Neural crest cell (in vitro differentiated cells): Measurements from ENCODE around the gene PREX1. TPM values are rescaled to one million over a fixed set of nuclear protein-coding genes. Genes with fewer than 3 reads are reported as not detected.

ENCODE experiments used
- DNase-seq: peaks from one replicate; pipeline ENCODE4 v3.0.0; 2021; ENCODE audit warnings: low read depth, mixed read lengths, low spot score
- H3K27ac Mint-ChIP-seq: one replicate; pipeline ENCODE4 v1.8.0; 2021; ENCODE audit warnings: mild to moderate bottlenecking, mixed read lengths; ENCODE audit not compliant: unreplicated experiment
- H3K27me3 Mint-ChIP-seq: 2 replicates; pipeline ENCODE4 v1.8.0; 2021; ENCODE audit warnings: low read depth, mild to moderate bottlenecking, mixed read lengths
- H3K36me3 Mint-ChIP-seq: 2 replicates; pipeline ENCODE4 v1.8.0; 2021; ENCODE audit warnings: low read depth, mild to moderate bottlenecking, mixed read lengths
- H3K4me1 Mint-ChIP-seq: 2 replicates; pipeline ENCODE4 v1.8.0; 2021; ENCODE audit warnings: mixed read lengths
- H3K4me3 Mint-ChIP-seq: one replicate; pipeline ENCODE4 v1.8.0; 2021; ENCODE audit warnings: mild to moderate bottlenecking, mixed read lengths
- H3K9me3 Mint-ChIP-seq: 2 replicates; pipeline ENCODE4 v1.8.0; 2021; ENCODE audit warnings: mixed read lengths
- total RNA-seq: library from RNA; stranded (reverse); gene quantifications from 2 replicates; pipeline ENCODE4 v1.2.1, GENCODE V29; 2021
- TF ChIP-seq, protein P1 (sequence below): fragments of 200-600 bp; sonication (generic); conservative IDR thresholded peaks from 2 replicates; pipeline ENCODE4 v1.5.0; 2021; ENCODE audit warnings: antibody characterized with exemption, mild to moderate bottlenecking

Gene PREX1
- total RNA-seq, 1 donor from 2014 or later: 72.4 TPM

DNA sequence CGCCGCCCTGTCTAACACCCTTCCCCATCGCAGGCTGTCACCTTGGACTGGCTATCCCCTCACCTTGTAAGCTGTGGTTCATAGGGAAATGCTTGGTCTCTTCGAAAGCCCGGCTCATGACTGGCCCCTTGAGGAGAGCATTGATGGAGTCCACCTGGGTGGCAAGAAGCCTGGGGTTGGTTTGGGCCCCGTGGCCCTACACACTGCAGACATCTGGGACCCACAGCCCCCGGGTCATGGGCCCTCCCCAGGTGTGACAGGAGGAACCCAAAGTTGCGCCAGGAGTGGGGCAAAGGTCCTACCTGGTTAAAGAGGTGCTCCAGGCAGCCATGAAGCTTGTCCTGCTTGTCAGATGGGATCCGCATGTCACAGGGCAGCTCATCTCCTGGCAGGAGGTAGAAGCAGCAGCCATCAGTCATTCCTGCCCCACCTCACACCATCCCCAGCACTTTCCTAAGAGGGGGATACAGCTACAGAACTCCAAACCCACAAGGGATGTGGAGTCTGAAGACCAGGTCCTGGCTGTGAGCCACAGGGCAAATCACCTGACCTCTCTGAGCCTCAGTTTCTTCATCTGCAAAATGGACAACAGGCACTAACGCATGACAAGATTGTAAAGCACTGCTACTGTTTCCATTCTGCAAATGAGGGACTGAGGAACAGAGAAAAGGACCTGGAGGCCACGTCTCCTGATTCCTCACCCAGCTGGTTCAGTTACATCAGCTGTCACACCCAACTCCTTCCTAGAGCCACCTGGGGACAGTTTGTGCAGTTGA lies 185.5 kb downstream of the PREX1 start:
- Mint-ChIP-seq H3K27ac (no peak overlapping the region), H3K36me3 (peaks cover 14% of the 10 kb centered on the region), H3K27me3 (no peaks in the 10 kb centered on the region), H3K9me3 (no peaks in the 10 kb centered on the region), H3K4me3 (no peak overlapping the region), H3K4me1 (no peaks in the 10 kb centered on the region)
- no peak for DNase-seq
- TF ChIP-seq, protein P1, sequence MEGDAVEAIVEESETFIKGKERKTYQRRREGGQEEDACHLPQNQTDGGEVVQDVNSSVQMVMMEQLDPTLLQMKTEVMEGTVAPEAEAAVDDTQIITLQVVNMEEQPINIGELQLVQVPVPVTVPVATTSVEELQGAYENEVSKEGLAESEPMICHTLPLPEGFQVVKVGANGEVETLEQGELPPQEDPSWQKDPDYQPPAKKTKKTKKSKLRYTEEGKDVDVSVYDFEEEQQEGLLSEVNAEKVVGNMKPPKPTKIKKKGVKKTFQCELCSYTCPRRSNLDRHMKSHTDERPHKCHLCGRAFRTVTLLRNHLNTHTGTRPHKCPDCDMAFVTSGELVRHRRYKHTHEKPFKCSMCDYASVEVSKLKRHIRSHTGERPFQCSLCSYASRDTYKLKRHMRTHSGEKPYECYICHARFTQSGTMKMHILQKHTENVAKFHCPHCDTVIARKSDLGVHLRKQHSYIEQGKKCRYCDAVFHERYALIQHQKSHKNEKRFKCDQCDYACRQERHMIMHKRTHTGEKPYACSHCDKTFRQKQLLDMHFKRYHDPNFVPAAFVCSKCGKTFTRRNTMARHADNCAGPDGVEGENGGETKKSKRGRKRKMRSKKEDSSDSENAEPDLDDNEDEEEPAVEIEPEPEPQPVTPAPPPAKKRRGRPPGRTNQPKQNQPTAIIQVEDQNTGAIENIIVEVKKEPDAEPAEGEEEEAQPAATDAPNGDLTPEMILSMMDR: no peak

GRCh38 chr20:48640871-48641270 lies 186.9 kb downstream of the PREX1 start:
- peaks cover 14% of the 10 kb centered on the region for H3K36me3 Mint-ChIP-seq
- no peaks in the 10 kb centered on the region for H3K9me3 Mint-ChIP-seq
- TF ChIP-seq, protein P1: no peak
- no peak overlapping the region for H3K4me3 Mint-ChIP-seq
- H3K4me1 Mint-ChIP-seq: no peaks in the 10 kb centered on the region
- H3K27ac Mint-ChIP-seq: peak overlapping the region; percentile 43
- no peak for DNase-seq
- no peaks in the 10 kb centered on the region for H3K27me3 Mint-ChIP-seq

- peaks cover 17% of the 10 kb centered on the region for H3K36me3 Mint-ChIP-seq
- no peaks in the 10 kb centered on the region for H3K4me1 Mint-ChIP-seq
These were observed 187.9 kb downstream of the PREX1 start for GRCh38 chr20:48639899-48640298.

GRCh38 chr20:48638546-48638945 lies 189.3 kb downstream of the PREX1 start:
- H3K4me1 Mint-ChIP-seq: no peaks in the 10 kb centered on the region
- no peak for DNase-seq
- H3K36me3 Mint-ChIP-seq: peaks cover 20% of the 10 kb centered on the region
- H3K9me3 Mint-ChIP-seq: no peaks in the 10 kb centered on the region
- H3K27me3 Mint-ChIP-seq: no peaks in the 10 kb centered on the region
- no peak overlapping the region for H3K27ac Mint-ChIP-seq
- H3K4me3 Mint-ChIP-seq: no peak overlapping the region
- TF ChIP-seq, protein P1: no peak

More at GRCh38 chr20:48639899-48640298, 187.9 kb downstream of the PREX1 start:
- Mint-ChIP-seq H3K27ac (no peak overlapping the region), H3K27me3 (no peaks in the 10 kb centered on the region), H3K4me3 (peak overlapping the region; percentile 2), H3K9me3 (no peaks in the 10 kb centered on the region)
- TF ChIP-seq, protein P1: no peak
- no peak for DNase-seq

DNA sequence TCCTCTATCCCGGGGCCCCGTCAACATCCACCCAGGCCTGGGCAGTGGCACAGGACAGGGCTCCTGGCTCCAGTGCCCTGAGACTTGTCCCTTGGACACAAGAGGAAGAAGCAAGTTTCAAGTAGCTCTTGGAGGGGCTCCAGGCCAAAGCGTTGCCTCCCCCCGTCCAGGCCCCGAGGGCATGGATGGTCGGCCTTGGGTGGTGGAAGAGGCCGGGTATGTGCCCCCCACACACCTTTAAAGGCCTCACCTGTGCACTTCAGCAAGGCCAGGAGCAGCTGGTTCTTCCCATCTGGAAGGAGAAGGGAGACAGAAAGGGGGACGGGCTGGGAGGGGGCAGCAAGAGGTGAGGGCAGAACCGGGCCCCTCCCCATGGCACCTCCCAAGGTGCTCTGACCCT lies 190.3 kb downstream of the PREX1 start:
- peaks cover 25% of the 10 kb centered on the region for H3K36me3 Mint-ChIP-seq
- DNase-seq: no peak
- H3K27ac Mint-ChIP-seq: no peak overlapping the region
- H3K9me3 Mint-ChIP-seq: no peaks in the 10 kb centered on the region
- no peaks in the 10 kb centered on the region for H3K27me3 Mint-ChIP-seq
- TF ChIP-seq, protein P1: no peak
- H3K4me1 Mint-ChIP-seq: no peaks in the 10 kb centered on the region
- no peak overlapping the region for H3K4me3 Mint-ChIP-seq
